ENCODE results near the gene ARHGAP42.

Gene ARHGAP42

DNA sequence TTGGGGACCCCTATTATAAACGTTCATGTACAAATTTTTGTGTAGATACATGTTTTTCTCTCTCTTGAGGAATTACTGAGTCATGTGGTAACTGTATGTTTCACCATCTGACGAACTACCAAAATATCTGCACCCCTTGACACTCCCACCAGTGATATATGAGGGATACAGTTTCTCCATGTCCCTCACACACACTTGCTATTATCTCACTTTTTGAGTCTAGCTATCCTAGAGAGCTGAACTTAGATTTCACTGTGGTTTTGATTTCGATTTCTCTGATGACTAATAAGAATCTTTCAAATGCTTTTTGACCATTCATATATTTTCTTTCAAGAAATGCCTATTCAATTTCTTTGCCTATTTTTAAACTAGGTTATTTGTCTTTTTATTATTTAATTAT lies 242.3 kb downstream of the ARHGAP42 start:
- no peak for ATAC-seq

GRCh38 chr11:100930185-100930778 lies 243.2 kb downstream of the ARHGAP42 start:
- ATAC-seq, result peak; percentile 87
- TF ChIP-seq BACH2 (CRISPR knock-in tag; IDR thresholded peaks at IDR 0.05; ENCODE audit: borderline replicate concordance) (no peak), RARB (CRISPR knock-in tag; IDR thresholded peaks at IDR 0.05) (no peak), CSDC2 (CRISPR knock-in tag; IDR thresholded peaks at IDR 0.05) (no peak), PPARA (CRISPR knock-in tag; IDR thresholded peaks at IDR 0.05; ENCODE audit: borderline replicate concordance) (no peak), ZNF8 (CRISPR knock-in tag; IDR thresholded peaks at IDR 0.05) (no peak), SNAI2 (CRISPR knock-in tag; IDR thresholded peaks at IDR 0.05) (no peak), TSHZ2 (CRISPR knock-in tag; IDR thresholded peaks at IDR 0.05) (no peak), ZNF70 (CRISPR knock-in tag; IDR thresholded peaks at IDR 0.05) (no peak), CSRNP3 (CRISPR knock-in tag; IDR thresholded peaks at IDR 0.05) (no peak), GLIS3 (CRISPR knock-in tag; IDR thresholded peaks at IDR 0.05) (no peak), ZFP3 (CRISPR knock-in tag; IDR thresholded peaks at IDR 0.05) (no peak), PATZ1 (CRISPR knock-in tag; IDR thresholded peaks at IDR 0.05; ENCODE audit: borderline replicate concordance) (no peak), ZC3H10 (CRISPR knock-in tag; IDR thresholded peaks at IDR 0.05) (no peak), OSR1 (CRISPR knock-in tag; IDR thresholded peaks at IDR 0.05) (no peak), POU6F1 (CRISPR knock-in tag; IDR thresholded peaks at IDR 0.05; ENCODE audit: borderline replicate concordance, low read depth) (no peak)

More for the DNA sequence above, 242.3 kb downstream of the ARHGAP42 start:
- TF ChIP-seq ZNF8 (CRISPR knock-in tag; IDR thresholded peaks at IDR 0.05), result no peak
- TF ChIP-seq GLIS3 (CRISPR knock-in tag; IDR thresholded peaks at IDR 0.05), result no peak
- no peak for TF ChIP-seq ZC3H10 (CRISPR knock-in tag; IDR thresholded peaks at IDR 0.05)
- TF ChIP-seq ZNF565 (CRISPR knock-in tag; conservative IDR thresholded peaks at IDR 0.05; ENCODE audit: low read depth), result no peak
- no peak for TF ChIP-seq POU6F1 (CRISPR knock-in tag; IDR thresholded peaks at IDR 0.05; ENCODE audit: borderline replicate concordance, low read depth)
- TF ChIP-seq ESRRG (CRISPR knock-in tag; IDR thresholded peaks at IDR 0.05), result no peak
- TF ChIP-seq RARB (CRISPR knock-in tag; IDR thresholded peaks at IDR 0.05), result no peak
- no peak for TF ChIP-seq CSDC2 (CRISPR knock-in tag; IDR thresholded peaks at IDR 0.05)
- no peak for TF ChIP-seq ZFP30 (CRISPR knock-in tag; IDR thresholded peaks at IDR 0.05)
- no peak for TF ChIP-seq PATZ1 (CRISPR knock-in tag; IDR thresholded peaks at IDR 0.05; ENCODE audit: borderline replicate concordance)
- no peak for TF ChIP-seq ZNF70 (CRISPR knock-in tag; IDR thresholded peaks at IDR 0.05)
- TF ChIP-seq BACH2 (CRISPR knock-in tag; IDR thresholded peaks at IDR 0.05; ENCODE audit: borderline replicate concordance), result no peak
